Ishikawa (cell line): ENCODE results near the gene VAMP8.

Source experiments
- CREB1 ChIP-seq: IDR thresholded peaks from 2 replicates; pipeline ENCODE4 v1.6.1; 2012; ENCODE audit warnings: low read depth
- EGR1 ChIP-seq: IDR thresholded peaks from 2 replicates; pipeline ENCODE4 v1.6.1; 2012
- MAX ChIP-seq: IDR thresholded peaks from 2 replicates; pipeline ENCODE4 v1.6.1; 2012
- REST ChIP-seq: IDR thresholded peaks from 2 replicates; pipeline ENCODE4 v1.6.1; 2012; ENCODE audit warnings: low read depth, mild to moderate bottlenecking
- YY1 ChIP-seq: IDR thresholded peaks from 2 replicates; pipeline ENCODE4 v1.6.1; 2012; ENCODE audit warnings: low read depth

- TF ChIP-seq REST = no peak
- TF ChIP-seq CREB1 = no peak
- TF ChIP-seq MAX = no peak
- no peak for TF ChIP-seq EGR1
- TF ChIP-seq YY1 = no peak
Observed at GRCh38 chr2:85619617-85620016, 42.2 kb downstream of the VAMP8 start.
